Measurements from ENCODE around the gene VRK1.

Gene VRK1

GRCh38 chr14:96901227-96901626 is 104.0 kb downstream of the VRK1 start:
- H3K27me3 ChIP-seq (replicated peaks; ENCODE audit: control insufficient read depth, insufficient read depth, low read length): no peaks in the 10 kb centered on the region
- H3K4me3 ChIP-seq (replicated peaks; ENCODE audit: low read depth, low read length): no peak overlapping the region; the same call in 1 of the 2 replicates
- no peak for DNase-seq (ENCODE audit: extremely low read depth, insufficient read length)
- no peaks in the 10 kb centered on the region for H3K36me3 ChIP-seq (ENCODE audit: control insufficient read depth, insufficient read depth, low read length)
- TF ChIP-seq CTCF (IDR thresholded peaks at IDR 0.05; ENCODE audit: insufficient read depth, low read length, poor library complexity, severe bottlenecking): no peak

GRCh38 chr14:96902004-96902403 is 104.8 kb downstream of the VRK1 start:
- no peaks in the 10 kb centered on the region for H3K36me3 ChIP-seq (ENCODE audit: control insufficient read depth, insufficient read depth, low read length)
- no peak for DNase-seq (ENCODE audit: extremely low read depth, insufficient read length)
- H3K4me3 ChIP-seq (replicated peaks; ENCODE audit: low read depth, low read length): no peak overlapping the region

GRCh38 chr14:96903444-96904023 is 106.4 kb downstream of the VRK1 start:
- no peak for DNase-seq (ENCODE audit: extremely low read depth, insufficient read length)
- no peak for TF ChIP-seq CTCF (IDR thresholded peaks at IDR 0.05; ENCODE audit: insufficient read depth, low read length, poor library complexity, severe bottlenecking)
- no peaks in the 10 kb centered on the region for H3K27me3 ChIP-seq (replicated peaks; ENCODE audit: control insufficient read depth, insufficient read depth, low read length)
- no peak overlapping the region for H3K4me3 ChIP-seq (replicated peaks; ENCODE audit: low read depth, low read length)
- H3K36me3 ChIP-seq (ENCODE audit: control insufficient read depth, insufficient read depth, low read length): no peaks in the 10 kb centered on the region

More at GRCh38 chr14:96902004-96902403, 104.8 kb downstream of the VRK1 start:
- no peak for TF ChIP-seq CTCF (IDR thresholded peaks at IDR 0.05; ENCODE audit: insufficient read depth, low read length, poor library complexity, severe bottlenecking)
- H3K27me3 ChIP-seq (replicated peaks; ENCODE audit: control insufficient read depth, insufficient read depth, low read length): no peaks in the 10 kb centered on the region

GRCh38 chr14:96904201-96904600 is 107.0 kb downstream of the VRK1 start:
- no peak for DNase-seq (ENCODE audit: extremely low read depth, insufficient read length)
- Histone ChIP-seq H3K27me3 (replicated peaks; ENCODE audit: control insufficient read depth, insufficient read depth, low read length) (no peaks in the 10 kb centered on the region), H3K36me3 (ENCODE audit: control insufficient read depth, insufficient read depth, low read length) (no peaks in the 10 kb centered on the region), H3K4me3 (replicated peaks; ENCODE audit: low read depth, low read length) (no peak overlapping the region)
- no peak for TF ChIP-seq CTCF (IDR thresholded peaks at IDR 0.05; ENCODE audit: insufficient read depth, low read length, poor library complexity, severe bottlenecking)

- H3K4me3 ChIP-seq (replicated peaks; ENCODE audit: low read depth, low read length): no peak overlapping the region
- no peak for TF ChIP-seq CTCF (IDR thresholded peaks at IDR 0.05; ENCODE audit: insufficient read depth, low read length, poor library complexity, severe bottlenecking)
- DNase-seq (ENCODE audit: extremely low read depth, insufficient read length): no peak
- no peaks in the 10 kb centered on the region for H3K27me3 ChIP-seq (replicated peaks; ENCODE audit: control insufficient read depth, insufficient read depth, low read length)
- H3K36me3 ChIP-seq (ENCODE audit: control insufficient read depth, insufficient read depth, low read length): no peaks in the 10 kb centered on the region
Measured at GRCh38 chr14:96905065-96905464, 107.9 kb downstream of the VRK1 start.

GRCh38 chr14:96905825-96906224 is 108.6 kb downstream of the VRK1 start:
- TF ChIP-seq CTCF (IDR thresholded peaks at IDR 0.05; ENCODE audit: insufficient read depth, low read length, poor library complexity, severe bottlenecking): no peak
- Histone ChIP-seq H3K4me3 (replicated peaks; ENCODE audit: low read depth, low read length) (no peak overlapping the region), H3K27me3 (replicated peaks; ENCODE audit: control insufficient read depth, insufficient read depth, low read length) (no peaks in the 10 kb centered on the region), H3K36me3 (ENCODE audit: control insufficient read depth, insufficient read depth, low read length) (no peaks in the 10 kb centered on the region)
- DNase-seq (ENCODE audit: extremely low read depth, insufficient read length): no peak
